ENCODE results near the gene TARDBP. TPM values are rescaled to one million over a fixed set of nuclear protein-coding genes. Genes with fewer than 3 reads are reported as not detected.

Gene TARDBP
- total RNA-seq, 1 donor from 2014 or later = 128 TPM

- no peak for DNase-seq (ENCODE audit: low spot score)
These were observed 46.9 kb downstream of the TARDBP start for GRCh38 chr1:11059155-11059967.

DNA sequence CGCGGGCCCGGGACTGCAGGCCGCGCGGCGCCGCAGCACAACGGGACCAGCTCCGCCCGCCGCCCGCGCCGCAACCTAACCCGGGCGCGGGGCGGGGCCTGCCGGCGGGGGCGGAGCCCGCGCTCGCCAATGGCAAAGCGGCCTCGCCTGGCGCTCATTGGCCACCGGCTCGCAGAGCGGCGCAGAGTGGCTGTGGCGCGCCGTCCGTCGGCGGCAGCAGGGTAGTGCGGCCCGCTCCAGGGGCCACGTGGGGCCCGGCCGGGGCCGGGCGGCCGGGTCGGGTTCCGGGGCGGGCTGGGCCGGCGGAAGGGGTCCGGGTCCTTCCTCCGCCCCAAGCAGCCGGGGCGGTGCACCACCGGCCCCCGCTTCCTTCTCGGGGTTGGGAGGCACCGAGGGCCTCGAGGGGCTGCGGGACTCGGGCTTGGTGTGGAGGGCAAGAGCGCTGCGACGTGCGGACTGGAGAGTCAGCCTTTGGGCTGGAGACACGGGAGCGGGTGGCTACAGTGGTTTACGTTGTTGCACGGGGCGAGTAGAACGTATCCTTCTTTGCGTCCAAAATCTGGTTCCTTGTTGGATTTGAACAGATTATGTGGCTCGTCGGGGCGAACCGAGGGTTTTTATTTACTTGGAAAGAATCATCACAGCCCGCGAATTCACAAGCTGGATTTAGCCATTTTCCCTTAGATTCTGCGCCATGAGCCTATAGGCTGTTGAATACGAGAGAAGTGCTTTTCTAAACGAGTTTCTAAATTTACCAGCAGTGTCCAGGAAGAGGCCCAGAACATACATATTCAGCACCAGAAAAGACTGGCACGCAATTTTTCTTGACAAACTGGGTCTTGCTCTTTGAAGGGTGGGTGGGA is 47.7 kb downstream of the TARDBP start, which contains the start of gene SRM:
Gene SRM (minus strand): TSS at position 51 of the 863 bp plus-strand sequence. CDS start 75 bp downstream, outside the sequence.
- DNase-seq (ENCODE audit: low spot score) = peak; percentile 97

DNA sequence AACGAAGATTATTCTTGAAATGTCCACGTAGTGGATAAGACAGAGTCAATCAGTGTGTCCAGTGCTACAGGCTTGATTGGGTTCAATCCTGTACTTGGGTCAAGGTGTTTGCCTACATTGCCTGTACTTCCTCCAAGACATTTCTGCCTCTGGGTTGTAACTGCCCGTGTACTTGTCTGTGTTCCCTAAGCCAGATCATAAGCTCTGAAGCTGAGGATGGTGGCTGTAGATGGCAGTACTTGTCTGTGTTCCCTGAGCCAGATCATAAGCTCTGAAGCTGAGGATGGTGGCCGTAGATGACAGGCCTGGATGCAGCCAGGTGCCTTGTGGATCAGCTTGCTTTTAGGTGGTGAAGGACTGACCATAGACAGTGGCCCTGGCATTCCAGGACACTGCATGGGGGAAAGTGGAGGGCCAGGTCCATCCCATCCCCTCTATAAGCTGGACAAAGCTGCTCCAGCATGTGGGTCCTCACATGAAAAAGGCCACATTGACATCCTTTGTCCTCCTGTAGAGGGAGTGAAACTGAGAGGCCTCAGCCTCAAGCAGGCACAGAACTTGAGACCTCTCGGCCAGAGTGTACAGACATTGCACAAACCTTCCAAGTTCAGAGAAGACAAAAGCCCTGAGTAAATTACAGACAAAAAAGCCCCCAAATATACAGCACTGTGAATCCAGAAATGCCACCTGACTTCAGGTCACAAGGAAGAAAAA is 49.4 kb downstream of the TARDBP start:
- peak; percentile 73 for DNase-seq (ENCODE audit: low spot score)

GRCh38 chr1:11062965-11063401 is 50.5 kb downstream of the TARDBP start:
- DNase-seq (ENCODE audit: low spot score) = peak; percentile 60

- peak; percentile 16 for DNase-seq (ENCODE audit: low spot score)
These were observed 51.6 kb downstream of the TARDBP start for GRCh38 chr1:11063937-11064537.

- peak; percentile 30 for DNase-seq (ENCODE audit: low spot score)
These were observed 52.5 kb downstream of the TARDBP start for GRCh38 chr1:11064942-11065341.

GRCh38 chr1:11065796-11066195 is 53.3 kb downstream of the TARDBP start:
- DNase-seq (ENCODE audit: low spot score) = no peak

GRCh38 chr1:11067716-11068599 is 55.5 kb downstream of the TARDBP start:
- DNase-seq (ENCODE audit: low spot score) = peak; percentile 72

- peak; percentile 74 for DNase-seq (ENCODE audit: low spot score)
These were observed 56.4 kb downstream of the TARDBP start for GRCh38 chr1:11068600-11069473.

- DNase-seq (ENCODE audit: low spot score) = peak; percentile 76
These were observed 58.4 kb downstream of the TARDBP start for GRCh38 chr1:11070876-11071275.

- DNase-seq (ENCODE audit: low spot score) = peak; percentile 86
These were observed 59.2 kb downstream of the TARDBP start for GRCh38 chr1:11071463-11072215.

- DNase-seq (ENCODE audit: low spot score) = peak; percentile 39
These were observed 59.9 kb downstream of the TARDBP start for GRCh38 chr1:11072216-11072917.

DNA sequence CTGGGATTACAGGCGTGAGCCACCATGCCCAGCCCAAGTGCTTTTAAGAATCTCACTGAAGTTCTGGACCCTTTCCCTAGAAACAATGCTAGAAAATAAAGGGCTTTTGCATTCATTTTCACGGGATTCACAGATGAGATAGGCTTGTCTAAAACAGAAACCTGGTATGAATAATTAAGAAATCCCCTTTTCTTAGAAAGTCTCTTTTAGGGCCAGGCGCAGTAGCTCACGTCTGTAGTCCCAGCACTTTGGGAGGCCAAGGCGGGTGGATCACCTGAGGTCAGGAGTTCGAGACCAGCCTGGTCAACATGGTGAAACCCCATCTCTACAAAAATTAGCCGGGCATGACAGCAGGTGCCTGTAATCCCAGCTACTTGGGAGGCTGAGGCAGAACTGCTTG is 60.9 kb downstream of the TARDBP start:
- DNase-seq (ENCODE audit: low spot score) = peak; percentile 22
